NCI-H187 treated with DMSO at 0.1 percent for 48 hours (cell line): ENCODE results near the gene CPLX1.

Experiments
- DNase-seq: peaks from one replicate; lab custom pipeline; 2025; lab: John Stamatoyannopoulos, UW

The CPLX1 gene

DNA sequence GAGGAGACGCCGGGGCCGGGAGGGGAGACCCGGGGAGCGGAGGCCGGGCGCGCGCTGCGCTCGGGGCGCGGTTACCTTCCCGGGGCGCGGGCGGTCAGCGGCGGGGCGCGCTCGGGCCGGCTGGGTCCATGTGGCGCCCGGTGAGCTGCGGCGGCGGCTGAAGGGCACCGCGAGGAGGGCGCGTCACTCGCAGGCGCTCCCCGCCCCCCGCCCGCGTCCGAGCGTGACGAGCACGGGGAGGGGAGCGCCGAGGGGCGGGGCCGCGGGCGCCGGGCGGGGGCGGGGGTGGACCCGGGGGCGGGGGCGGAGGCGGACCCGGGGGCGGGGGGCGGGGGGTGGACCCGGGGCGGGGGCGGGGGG lies at the start of gene CPLX1:
Gene CPLX1, minus strand, starts transcription at position 159 of the 360 bp plus-strand sequence. CDS start 1,607 bp downstream, outside the sequence.
- no peak for DNase-seq

DNA sequence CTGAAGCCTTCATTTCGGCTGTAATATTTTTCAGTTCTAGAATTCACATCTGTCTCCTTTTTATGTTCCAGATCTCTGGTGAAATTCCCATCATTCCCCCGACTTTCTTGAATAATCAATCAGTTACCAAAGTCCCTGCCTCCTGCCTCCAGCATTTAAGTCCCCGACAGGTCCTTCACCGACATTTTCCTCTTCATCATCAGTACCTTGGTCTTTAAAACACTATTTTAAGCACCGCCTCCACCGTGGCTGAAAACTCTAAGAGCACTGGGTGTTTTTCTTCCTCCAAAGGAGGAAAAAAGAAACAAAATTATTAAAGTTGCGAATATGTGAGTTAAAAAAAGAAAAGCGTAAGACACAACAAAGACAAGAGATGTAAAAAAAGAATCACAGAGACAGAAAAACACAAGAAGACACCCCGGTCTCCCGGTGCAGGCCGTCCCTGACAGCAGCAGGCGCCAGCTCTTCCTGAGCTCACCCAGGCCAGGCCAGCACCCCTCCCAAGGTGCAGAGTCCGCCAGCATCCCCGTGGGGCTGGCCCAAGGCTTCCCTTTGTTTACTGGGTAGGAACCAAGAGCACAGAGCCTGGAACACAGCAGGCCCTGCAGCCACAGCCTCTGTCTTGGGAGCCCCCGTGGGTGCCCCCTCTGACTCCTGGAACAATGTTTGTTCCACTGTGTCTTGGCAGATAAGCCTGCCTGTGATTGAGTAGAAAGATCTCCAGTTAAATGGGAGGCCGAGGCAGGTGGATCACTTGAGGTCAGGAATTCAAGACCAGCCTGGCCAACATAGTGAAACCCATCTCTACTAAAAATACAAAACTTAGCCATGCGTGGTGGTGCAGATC lies 49.3 kb upstream of the CPLX1 start:
- DNase-seq, result no peak

DNA sequence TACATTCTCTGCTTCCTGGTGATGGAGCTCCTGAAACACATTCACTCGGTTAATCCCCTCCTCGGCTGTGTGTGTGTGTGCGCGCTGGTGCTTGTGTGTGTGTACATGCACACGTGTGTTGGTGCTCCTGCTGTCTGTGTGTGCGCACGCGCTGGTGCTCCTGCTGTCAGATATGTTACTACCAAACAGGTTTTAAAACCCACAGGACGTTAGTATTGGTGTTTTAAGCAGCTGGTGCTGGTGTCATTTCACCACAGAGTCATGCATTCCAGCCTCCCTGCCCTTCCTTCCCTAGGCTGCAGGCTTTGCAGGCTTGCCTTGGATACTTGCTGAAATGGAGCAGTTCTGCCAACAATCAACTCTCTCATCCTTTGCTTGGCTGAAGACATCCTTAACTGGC lies 48.1 kb upstream of the CPLX1 start:
- no peak for DNase-seq

DNA sequence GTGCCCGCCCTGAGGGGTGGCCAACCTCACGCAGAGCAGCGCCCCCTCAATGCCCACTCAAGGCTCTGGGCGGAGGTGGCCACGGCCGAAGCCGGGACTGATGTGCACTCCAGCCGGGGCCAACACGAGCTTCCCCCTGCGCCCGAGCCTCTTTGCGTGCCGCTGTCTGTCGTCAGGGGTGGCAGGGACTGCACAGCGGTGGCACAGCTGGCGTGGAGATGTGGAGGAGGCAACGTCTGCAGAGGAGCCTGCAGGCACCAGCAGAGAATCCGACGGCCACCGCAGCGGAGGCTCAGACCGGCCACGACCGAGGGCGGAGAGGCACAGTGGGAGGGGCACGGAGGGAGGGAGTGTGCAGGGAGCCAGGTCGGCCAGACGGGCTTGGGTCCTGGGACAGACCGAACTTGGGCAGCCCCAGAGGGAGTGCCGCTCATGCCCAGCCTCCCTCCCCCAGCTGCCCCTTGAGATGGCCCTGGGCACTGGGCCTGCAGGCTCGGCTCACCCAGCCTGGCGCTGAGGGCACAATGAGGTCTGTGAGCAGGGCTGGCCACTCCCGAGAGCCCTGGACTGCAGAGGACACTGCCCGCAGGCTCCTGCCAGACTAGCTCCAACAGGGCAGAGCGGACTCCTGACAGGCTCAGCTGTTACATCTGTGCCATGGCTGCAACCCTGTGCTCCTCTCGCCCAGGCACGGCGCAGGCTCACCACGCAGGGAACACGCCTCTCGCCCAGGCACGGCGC lies 46.5 kb upstream of the CPLX1 start:
- no peak for DNase-seq

DNA sequence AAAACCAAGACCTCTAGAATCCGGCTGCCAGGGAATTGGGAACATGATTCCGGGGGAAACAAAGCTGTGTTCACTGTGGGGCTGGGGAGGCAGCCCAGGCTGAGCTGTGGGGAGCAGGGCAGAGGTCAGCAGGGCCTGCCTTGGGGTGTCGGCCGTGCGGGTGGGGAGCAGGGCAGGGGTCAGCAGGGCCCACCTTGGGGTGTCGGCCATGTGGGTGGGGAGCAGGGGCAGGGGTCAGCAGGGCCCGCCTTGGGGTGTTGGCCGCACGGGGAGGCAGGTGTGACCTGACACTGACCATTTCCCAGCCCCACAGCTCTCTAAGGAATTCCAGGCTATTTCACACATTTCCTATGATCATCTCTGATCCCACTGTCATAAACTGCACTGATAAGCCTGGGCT lies 45.6 kb upstream of the CPLX1 start:
- no peak for DNase-seq

DNA sequence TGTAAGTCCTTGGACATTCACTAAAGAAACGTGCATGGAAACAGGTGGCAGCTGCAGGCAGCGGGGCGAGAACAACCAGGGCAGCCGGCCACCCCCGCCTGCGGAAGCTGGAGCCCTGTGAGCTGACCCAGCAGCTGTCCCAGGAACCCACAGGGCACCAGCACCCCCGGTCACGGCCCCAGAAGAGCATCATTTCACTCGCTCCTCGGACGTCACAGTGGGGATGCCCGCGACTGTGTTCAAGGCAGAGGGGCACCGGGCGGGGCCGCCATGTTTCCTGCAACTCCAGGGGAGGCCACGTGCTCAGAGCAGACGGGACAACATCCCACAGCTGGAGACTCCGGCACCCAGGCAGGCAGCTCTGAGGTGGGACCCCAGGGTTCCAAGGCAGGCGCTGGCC lies 45.0 kb upstream of the CPLX1 start:
- DNase-seq, result no peak

DNA sequence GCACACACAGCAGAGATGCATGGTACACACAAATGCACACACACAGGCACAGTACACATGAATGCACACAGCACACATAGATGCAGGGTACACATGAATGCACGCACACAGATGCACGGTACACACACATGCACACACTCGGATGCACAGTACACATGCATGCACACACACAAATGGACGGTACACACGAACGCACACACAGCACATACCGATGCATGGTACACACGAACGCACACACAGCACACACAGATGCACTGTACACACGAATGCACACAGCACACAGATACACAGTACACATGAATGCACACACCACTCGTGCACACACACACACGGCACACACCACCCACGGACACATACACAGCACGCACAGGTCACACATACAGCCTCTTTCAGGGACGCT lies 43.8 kb upstream of the CPLX1 start:
- no peak for DNase-seq

DNA sequence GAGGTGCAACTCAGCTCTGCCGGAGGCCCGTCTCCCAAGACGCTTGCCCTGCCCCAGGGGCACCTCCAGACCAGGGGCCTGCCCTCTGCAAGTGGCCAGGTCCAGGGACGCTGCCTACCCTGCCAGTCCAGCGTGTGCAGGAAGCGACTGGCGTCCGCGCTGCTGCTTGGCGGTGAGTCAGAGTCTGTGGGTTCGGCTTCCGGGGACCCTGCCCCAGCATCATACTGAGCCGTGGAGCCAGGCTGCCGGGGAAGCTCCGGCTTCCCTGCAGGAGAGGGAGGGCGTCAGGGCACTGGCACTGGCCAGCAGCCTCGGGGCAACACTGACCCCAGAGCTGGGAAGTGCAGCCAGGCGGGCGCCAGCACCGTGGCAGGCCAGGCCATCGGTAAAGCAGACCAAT lies 42.5 kb upstream of the CPLX1 start:
- DNase-seq, result no peak

DNA sequence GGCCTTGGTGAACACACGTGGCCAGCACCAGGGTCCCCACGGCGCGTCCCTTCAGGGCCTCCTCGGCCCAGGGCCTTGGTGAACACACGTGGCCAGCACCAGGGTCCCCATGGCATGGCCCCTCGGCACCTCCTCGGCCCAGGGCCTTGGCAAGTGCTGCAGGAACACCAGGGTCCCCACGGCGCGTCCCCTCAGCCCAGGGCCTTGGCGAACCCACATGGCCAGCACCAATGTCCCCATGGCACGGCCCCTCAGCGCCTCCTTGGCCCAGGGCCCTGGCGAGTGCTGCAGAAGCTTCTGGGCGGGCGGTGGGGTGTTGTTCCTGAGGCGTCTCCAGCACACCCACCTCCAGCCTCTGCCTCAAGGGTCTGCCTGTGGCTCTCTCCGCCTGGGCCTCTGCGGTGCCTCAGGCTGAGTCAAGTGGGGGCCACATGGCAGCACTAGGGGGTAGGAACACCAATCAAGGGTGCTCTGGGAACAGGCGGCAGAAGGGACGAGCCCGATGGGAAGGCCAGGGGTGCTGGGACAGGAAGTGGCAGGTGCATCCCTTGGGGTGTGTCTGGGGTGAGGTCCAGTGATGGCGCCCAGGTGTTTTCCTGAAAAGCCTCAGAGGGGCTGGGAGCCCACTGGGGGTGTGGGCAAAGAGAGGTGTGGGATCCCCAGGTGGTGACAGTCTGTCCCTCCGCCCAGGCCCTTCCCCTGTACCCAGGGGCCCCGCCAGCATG lies 41.8 kb upstream of the CPLX1 start:
- no peak for DNase-seq

DNA sequence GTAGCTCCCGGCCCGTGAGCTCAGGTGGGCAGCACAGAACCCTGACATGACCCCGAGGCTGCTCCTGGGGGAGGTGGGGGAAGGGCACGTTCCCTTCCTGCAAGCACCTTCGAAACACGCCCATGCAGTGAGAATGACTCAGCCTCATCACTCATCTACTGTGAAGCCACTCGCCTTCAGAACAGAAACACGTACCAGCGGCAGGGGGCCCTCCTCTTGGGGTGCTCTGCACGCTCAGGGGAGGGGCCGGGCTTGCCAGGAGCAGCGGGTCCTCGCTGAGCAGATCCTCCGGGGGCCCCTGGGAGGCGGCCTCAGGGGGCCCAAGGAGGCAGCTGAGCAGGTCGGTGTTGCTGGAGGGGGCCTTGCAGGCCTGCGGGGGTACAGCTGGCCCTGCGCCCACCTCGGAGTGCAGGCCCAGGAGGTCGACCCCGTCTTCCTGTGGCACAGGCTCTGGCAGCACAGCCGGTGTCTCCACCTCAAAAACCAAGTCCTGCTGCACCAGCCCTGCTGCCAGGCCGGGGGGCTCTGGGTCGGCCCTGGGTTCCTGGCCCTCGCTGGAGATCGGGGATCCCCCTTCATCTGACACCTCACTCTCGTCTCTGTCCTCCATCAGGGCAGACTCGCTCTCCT lies 40.9 kb upstream of the CPLX1 start:
- DNase-seq, result no peak

DNA sequence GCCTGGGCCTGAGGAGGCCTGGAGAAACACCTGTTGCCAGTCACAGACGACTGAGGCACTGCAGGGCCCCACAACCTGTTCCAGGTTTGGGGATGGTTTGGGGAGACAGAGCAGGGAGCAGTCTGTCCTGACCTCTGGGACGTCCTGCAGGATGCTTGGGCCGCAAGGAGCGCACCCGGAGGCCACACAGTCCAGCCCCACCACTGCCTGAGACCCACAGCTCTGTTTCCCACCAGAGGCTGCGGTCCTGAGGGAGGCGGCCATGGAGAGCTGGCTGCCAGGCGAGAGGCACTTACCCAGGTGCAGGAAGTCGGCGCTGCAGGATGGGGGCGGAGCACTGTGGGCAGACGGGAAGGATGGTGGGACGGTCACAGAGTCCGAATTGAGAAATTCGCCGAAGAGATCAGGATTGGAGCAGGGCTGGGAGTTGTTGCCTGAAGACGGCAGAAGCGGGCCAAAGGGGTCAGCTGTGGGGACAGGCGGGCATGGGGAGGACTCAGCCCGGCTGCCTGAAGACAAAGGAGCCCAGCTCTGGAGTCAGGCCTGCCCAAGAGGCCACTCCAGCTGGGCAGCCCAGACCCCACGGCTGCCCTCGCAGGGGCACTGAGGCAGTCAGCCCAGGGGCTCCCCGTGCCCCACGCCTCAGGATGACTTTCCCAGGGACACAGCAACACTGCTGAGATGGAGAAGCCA lies 40.3 kb upstream of the CPLX1 start:
- no peak for DNase-seq

DNA sequence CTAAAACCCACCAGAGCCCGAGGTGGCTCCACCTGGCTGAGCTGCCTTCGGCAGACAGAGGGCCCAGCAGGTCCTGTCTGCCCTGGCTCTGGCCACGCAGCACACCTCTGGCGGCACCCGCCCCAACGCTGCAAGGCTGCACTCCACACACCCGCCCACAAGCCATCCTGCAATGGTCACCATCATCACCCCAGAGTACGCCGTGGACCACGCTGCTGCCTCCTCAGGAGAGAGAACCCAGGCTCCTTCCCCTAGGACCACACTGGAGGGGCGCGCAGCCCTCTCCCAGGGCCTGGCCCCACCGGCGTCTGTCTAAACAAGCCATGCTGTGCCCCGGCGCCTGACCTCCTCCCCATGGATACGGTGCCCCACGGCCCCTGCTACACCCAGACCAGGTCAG lies 39.6 kb upstream of the CPLX1 start:
- DNase-seq, result no peak

DNA sequence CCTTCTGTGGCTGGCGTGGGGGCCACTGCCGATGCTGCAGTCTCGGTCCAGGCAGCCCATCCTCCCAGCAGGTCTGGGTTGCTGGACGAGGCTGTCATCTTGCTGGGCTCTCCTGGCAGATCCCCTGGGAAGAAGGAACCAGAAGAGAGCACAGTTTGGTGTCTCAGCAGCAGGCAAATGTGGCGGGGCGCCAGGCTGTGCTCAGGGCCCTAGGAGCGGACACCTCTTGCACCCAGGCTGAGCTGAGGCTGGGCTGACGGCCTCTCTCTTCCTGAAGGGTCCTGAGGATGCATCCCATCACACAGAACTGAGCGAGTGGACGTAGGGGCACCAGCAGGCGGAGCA lies 39.2 kb upstream of the CPLX1 start:
- no peak for DNase-seq

DNA sequence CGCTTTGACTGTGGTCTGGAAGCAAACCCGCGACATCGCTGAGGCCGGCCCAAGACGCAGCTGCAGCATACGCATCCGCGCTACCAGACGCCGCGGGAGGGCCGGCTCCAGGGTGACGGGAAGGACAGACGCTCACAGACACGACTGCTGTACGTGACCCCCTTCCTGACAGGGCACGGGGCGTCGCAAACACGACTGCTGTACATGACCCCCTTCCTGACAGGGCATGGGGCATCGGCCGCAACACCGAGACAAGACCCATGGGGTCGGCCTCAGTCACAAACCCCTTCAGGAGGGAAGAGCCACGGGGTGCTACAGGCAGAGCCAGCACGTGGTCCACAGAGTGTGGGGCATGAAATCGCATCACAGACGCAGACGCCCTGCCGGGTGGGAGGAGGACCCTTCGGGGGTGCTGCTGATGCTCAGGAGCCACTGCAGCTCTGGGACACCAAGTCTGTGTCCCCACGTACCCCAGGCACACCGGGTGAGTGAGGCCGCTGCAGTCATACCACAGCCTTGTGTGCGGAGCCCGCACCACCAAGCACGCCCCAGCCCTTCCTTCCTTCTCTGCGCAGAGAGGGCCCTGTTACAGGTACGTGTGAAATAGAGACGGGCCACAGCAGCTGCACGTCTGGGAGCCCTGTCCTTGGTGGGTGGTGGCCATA lies 38.7 kb upstream of the CPLX1 start:
- no peak for DNase-seq

DNA sequence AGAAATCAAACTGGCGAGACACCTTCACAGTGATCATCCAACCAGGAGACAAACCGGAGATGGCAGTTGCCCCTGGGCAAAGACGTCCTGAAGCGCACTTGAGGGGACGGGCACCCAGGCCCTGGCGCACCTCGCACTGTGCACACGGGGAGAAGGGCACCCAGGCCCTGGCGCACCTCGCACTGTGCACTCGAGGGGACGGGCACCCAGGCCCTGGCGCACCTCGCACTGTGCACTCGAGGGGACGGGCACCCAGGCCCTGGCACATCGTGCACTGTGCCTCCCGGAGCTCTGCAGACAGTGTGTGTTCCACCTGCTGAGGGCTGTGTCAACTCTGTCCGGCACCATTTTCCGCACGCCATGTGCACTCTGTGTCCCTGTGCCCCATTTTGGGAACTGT lies 34.6 kb upstream of the CPLX1 start:
- no peak for DNase-seq

DNA sequence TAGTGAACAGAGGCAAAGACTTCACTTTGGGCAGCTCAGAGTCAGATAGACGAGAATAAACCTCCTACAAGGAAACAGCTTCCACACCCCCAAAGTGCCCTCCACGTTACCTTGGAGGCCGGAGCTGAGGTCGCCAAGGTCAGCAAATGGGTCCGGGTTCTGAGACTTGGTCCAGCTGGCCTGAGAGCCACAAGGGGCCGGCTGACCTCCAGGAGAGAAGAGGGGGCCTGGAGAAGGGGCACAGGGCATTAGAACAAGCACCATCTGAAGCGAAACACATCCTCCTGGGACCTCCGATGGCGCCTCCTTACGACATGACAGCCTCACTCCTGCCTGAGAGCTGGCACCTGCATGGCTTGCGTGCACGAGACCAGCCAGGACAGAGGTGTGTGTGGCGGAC lies 33.6 kb upstream of the CPLX1 start:
- DNase-seq, result no peak

DNA sequence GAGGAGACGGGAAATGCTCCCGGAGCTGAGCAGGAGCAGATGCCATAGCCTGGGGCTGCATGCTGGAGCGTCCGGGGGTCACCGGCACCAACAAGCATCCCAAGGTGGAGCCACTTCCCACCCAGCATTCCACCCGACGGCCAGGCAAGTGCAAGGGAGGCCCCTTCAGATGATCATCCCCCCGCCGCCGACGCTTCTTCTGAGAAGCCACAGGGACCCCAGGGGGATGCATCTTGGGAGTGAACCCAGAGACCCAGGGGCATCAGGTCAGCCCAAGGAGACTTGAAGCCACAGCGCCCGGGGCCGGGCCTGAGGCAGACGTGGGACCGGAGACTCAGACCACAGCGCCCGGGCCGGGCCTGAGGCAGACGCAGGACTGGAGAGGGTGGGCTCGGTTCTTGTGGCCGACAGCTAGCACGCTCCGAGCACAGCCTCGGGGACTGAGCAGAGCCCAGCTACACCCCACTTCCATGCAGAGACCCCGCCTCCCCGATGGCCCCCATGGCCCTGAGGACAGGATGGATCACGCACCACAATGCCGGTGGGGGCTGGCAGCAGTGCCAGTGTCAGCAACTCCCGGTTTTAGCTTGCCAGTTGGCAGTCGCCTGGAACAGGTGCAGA lies 33.0 kb upstream of the CPLX1 start:
- DNase-seq, result no peak

DNA sequence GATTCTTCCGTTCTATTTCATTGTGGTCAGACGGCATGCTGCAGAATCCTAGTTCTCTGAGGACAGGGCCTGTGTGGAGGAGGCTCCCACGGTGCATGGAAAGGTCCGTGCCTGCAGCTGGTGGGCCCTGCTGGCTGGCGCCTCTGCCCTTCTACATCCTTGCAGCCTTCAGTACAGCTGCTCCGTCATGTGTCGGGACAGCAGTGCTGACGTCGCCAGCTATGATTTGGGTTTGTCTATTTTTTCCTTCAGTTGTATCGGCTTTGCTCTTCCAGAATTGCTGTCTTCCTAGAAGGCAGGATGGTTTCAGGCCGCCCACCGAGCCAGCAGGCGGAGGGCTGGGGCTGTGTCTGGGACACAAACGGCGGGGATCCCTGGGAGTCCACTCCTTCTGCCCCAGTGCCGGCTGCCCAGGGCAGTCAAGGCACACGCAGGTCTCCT lies 32.1 kb upstream of the CPLX1 start:
- DNase-seq, result no peak

DNA sequence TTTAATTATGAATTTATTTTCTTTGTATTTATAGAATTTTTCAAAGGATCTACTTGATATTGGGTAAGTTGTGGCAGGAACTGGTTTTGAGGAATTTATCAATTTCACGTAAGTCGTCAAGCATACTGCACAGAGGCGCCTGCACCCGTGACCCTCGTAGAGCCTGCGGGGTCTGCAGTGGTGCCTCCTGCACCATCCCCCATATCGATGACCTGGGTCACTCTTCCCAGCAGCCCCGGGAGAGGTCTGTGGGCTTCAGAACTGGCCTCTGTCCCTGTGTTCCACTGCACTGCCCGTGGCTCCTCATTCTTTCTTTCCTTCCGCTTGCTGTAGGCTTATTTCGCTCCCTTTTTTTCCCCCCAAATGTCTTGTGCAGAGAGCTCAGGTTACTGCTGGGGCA lies 31.5 kb upstream of the CPLX1 start:
- DNase-seq, result no peak

DNA sequence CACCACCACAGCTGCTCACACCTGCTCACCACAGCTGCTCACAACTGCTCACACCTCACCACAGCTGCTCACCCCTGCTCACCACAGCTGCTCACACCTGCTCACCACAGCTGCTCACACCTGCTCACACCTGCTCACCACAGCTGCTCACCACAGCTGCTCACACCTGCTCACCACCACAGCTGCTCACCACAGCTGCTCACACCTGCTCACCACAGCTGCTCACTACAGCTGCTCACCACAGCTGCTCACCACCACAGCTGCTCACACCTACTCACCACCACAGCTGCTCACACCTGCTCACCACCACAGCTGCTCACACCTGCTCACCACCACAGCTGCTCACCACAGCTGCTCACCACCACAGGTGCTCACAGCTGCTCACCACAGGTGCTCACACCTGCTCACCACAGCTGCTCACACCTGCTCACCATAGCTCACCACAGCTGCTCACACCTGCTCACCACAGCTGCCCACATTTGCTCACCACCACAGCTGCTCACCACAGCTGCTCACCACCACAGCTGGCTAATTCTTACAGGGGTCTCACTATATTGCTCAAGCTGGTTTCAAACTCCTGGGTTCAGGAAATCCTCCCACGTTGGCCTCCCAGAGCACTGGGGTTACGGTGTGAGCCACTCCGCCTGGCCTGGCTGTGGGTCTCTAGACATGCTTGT lies 30.4 kb upstream of the CPLX1 start:
- DNase-seq, result no peak
